OCI-LY7 (cell line): ENCODE results near the gene GJC1.
A peak's percentile ranks its signal among the peaks of the same experiment; 100 is the strongest.

Experiments
- CTCF ChIP-seq: fragments of 200-600 bp; sonication (generic); conservative IDR thresholded peaks from 2 replicates; pipeline ENCODE4 v1.5.1; 2014; ENCODE audit warnings: mild to moderate bottlenecking, antibody characterized with exemption, low read length, moderate library complexity, mixed read lengths
- EZH2phosphoT487 ChIP-seq: fragments of 200-600 bp; sonication (generic); IDR thresholded peaks from 2 replicates; pipeline ENCODE4 v1.6.1; 2018; ENCODE audit warnings: low read depth, borderline replicate concordance, mild to moderate bottlenecking, mixed run types, antibody characterized with exemption, low read length, moderate library complexity, mixed read lengths

- TF ChIP-seq CTCF (peak; percentile 90), EZH2phosphoT487 (no peak)
These were observed 48.6 kb upstream of the GJC1 start for GRCh38 chr17:44878627-44879221.
